Hematopoietic multipotent progenitor cell treated with erythropoietin and hydrocortisone succinate and interleukin-3 and kit ligand, for 6 days (in vitro differentiated cells): Measurements from ENCODE around the gene KCNE2.

ENCODE experiments used
- DNase-seq: peaks from one replicate; pipeline ENCODE4 v3.0.0-alpha.2; 2015

Gene KCNE2

GRCh38 chr21:34363733-34364132, at the start of gene KCNE2:
Gene KCNE2 (plus strand): TSS chr21:34364006. CDS start chr21:34370479, 6,473 bp downstream.
- DNase-seq, result no peak

GRCh38 chr21:34319585-34319984, 44.2 kb upstream of the KCNE2 start:
- no peak for DNase-seq

- DNase-seq, result no peak
Observed at GRCh38 chr21:34320011-34320410, 43.8 kb upstream of the KCNE2 start.

- DNase-seq, result no peak
Observed at GRCh38 chr21:34330055-34330454, 33.8 kb upstream of the KCNE2 start.

GRCh38 chr21:34331726-34332125, 32.1 kb upstream of the KCNE2 start:
- no peak for DNase-seq

GRCh38 chr21:34332347-34332746, 31.5 kb upstream of the KCNE2 start:
- no peak for DNase-seq

GRCh38 chr21:34333121-34333739, 30.6 kb upstream of the KCNE2 start:
- DNase-seq, result no peak

- no peak for DNase-seq
Observed at GRCh38 chr21:34335316-34335715, 28.5 kb upstream of the KCNE2 start.

GRCh38 chr21:34336245-34336644, 27.6 kb upstream of the KCNE2 start:
- DNase-seq, result no peak

- no peak for DNase-seq
Observed at GRCh38 chr21:34336756-34337391, 26.9 kb upstream of the KCNE2 start.

- no peak for DNase-seq
Observed at GRCh38 chr21:34337741-34338140, 26.1 kb upstream of the KCNE2 start.

GRCh38 chr21:34338226-34338625, 25.6 kb upstream of the KCNE2 start:
- no peak for DNase-seq

GRCh38 chr21:34340061-34340460, 23.7 kb upstream of the KCNE2 start:
- no peak for DNase-seq

- no peak for DNase-seq
Observed at GRCh38 chr21:34342476-34342875, 21.3 kb upstream of the KCNE2 start.

GRCh38 chr21:34343347-34343746, 20.5 kb upstream of the KCNE2 start:
- no peak for DNase-seq

- no peak for DNase-seq
Observed at GRCh38 chr21:34343838-34344381, 19.9 kb upstream of the KCNE2 start.

GRCh38 chr21:34344584-34344983, 19.2 kb upstream of the KCNE2 start:
- DNase-seq, result no peak

- DNase-seq, result no peak
Observed at GRCh38 chr21:34345091-34345871, 18.5 kb upstream of the KCNE2 start.

GRCh38 chr21:34345892-34346291, 17.9 kb upstream of the KCNE2 start:
- DNase-seq, result no peak

GRCh38 chr21:34348890-34349519, 14.8 kb upstream of the KCNE2 start:
- DNase-seq, result no peak

- peak; percentile 81 for DNase-seq
Observed at GRCh38 chr21:34351786-34352241, 12.0 kb upstream of the KCNE2 start.

GRCh38 chr21:34352556-34352955, 11.2 kb upstream of the KCNE2 start:
- no peak for DNase-seq

- no peak for DNase-seq
Observed at GRCh38 chr21:34353182-34353581, 10.6 kb upstream of the KCNE2 start.
